Panc1 (cell line): ENCODE measurements around the gene CEP68. TPM values are rescaled to one million over a fixed set of nuclear protein-coding genes. Genes with fewer than 3 reads are reported as not detected.

ENCODE experiments used
- ATAC-seq: fragments of 200-7000 bp; cut with Tn5 transposase; 2 replicates; pipeline ENCODE4 v1.9.1; 2020; ENCODE audit warnings: mild to moderate bottlenecking, moderate library complexity
- BruUV-seq: library from RNA; stranded (reverse); fragments of 400-500 nt; replicated peaks from 2 replicates; lab custom pipeline; 2021; lab: Mats Ljungman, UMichigan
- CTCF ChIA-PET: fragments of 300-600 bp; sonication (Branson Sonifier 250); formaldehyde crosslinking; loops from one replicate; lab custom pipeline; 2022; ENCODE audit warnings: antibody characterized with exemption; lab: Charles Lee
- POLR2A ChIA-PET: fragments of 300-600 bp; sonication (Branson Sonifier 250); formaldehyde crosslinking; loops from one replicate; lab custom pipeline; 2022; ENCODE audit warnings: antibody characterized with exemption; lab: Charles Lee
- DNase-seq: peaks from one replicate; pipeline ENCODE4 v3.0.0-alpha.2; 2010; ENCODE audit warnings: low read depth, low spot score
- H3K27ac ChIP-seq: 2 replicates; pipeline ENCODE4 v1.5.1; 2011; ENCODE audit warnings: mild to moderate bottlenecking, low read length, inconsistent platforms
- H3K27me3 ChIP-seq: fragments of 200-500 bp; sonication (Bioruptor generic); 2 replicates; pipeline ENCODE4 v1.6.0; 2014; ENCODE audit warnings: low read length, inconsistent platforms; ENCODE audit not compliant: control insufficient read depth, insufficient read depth
- H3K36me3 ChIP-seq: fragments of 200-500 bp; sonication (Bioruptor generic); 2 replicates; pipeline ENCODE4 v1.5.1; 2014; ENCODE audit warnings: inconsistent platforms, mild to moderate bottlenecking, low read length, moderate library complexity; ENCODE audit not compliant: control insufficient read depth, insufficient read depth
- H3K4me1 ChIP-seq: 2 replicates; pipeline ENCODE4 v1.5.1; 2011; ENCODE audit warnings: inconsistent platforms, mild to moderate bottlenecking, low read length, moderate library complexity; ENCODE audit not compliant: control insufficient read depth, insufficient read depth
- H3K4me3 ChIP-seq, 2 experiments: 2 replicates each; pipeline ENCODE4 v1.5.1; 2011 to 2012; ENCODE audit warnings: low read depth in 2 of 2, low read length in 2 of 2, mild to moderate bottlenecking in 2 of 2, inconsistent platforms in 1 of 2, moderate library complexity in 1 of 2
- H3K9me3 ChIP-seq: fragments of 200-500 bp; sonication (Bioruptor generic); 2 replicates; pipeline ENCODE4 v1.5.1; 2014; ENCODE audit warnings: low read depth, mild to moderate bottlenecking, inconsistent platforms, low read length, moderate library complexity; ENCODE audit not compliant: control insufficient read depth, insufficient read depth
- POLR2AphosphoS5 ChIP-seq: IDR thresholded peaks from 2 replicates; pipeline ENCODE4 v1.6.1; 2012; ENCODE audit warnings: mild to moderate bottlenecking, low read depth, low read length, moderate library complexity
- SIN3A ChIP-seq: IDR thresholded peaks from 2 replicates; pipeline ENCODE4 v1.6.1; 2012; ENCODE audit warnings: low read depth, mild to moderate bottlenecking, low read length, moderate library complexity, borderline replicate concordance; ENCODE audit not compliant: insufficient read depth
- TCF7L2 ChIP-seq: IDR thresholded peaks from 2 replicates; pipeline ENCODE4 v1.6.1; 2011; ENCODE audit warnings: mild to moderate bottlenecking, low read depth, low read length, inconsistent platforms
- in situ Hi-C: cut with HindIII; loops from 2 replicates; pipeline ENCODE4 v1.10.0; 2016; ENCODE audit warnings: low sequenced_read_pairs, low pct_unique_long_range_greater_than_20kb
- intact Hi-C: fragments of 100-400 bp; cut with micrococcal nuclease; formaldehyde crosslinking; loops from one replicate; pipeline ENCODE4 v1.10.0; 2022; ENCODE audit not compliant: unreplicated experiment
- total RNA-seq: library from RNA; stranded (reverse); gene quantifications from one replicate; pipeline ENCODE4 v1.2.1, GENCODE V29; 2021; ENCODE audit not compliant: unreplicated experiment
- TF ChIP-seq, protein P1 (sequence below): fragments of 450-650 bp; IDR thresholded peaks from 2 replicates; pipeline ENCODE4 v1.5.1; 2017; ENCODE audit warnings: mild to moderate bottlenecking
- TF ChIP-seq, protein P2 (sequence below), 2 experiments: IDR thresholded peaks; 2 replicates each; pipeline ENCODE4 v1.6.1; 2011 to 2012; ENCODE audit warnings: low read depth in 2 of 2, control low read depth in 1 of 2, low read length in 1 of 2, mild to moderate bottlenecking in 1 of 2, moderate library complexity in 1 of 2; ENCODE audit not compliant: insufficient read depth in 1 of 2

The CEP68 gene
- total RNA-seq, 1 experiment from 2014 or later, result 13.3 TPM

DNA sequence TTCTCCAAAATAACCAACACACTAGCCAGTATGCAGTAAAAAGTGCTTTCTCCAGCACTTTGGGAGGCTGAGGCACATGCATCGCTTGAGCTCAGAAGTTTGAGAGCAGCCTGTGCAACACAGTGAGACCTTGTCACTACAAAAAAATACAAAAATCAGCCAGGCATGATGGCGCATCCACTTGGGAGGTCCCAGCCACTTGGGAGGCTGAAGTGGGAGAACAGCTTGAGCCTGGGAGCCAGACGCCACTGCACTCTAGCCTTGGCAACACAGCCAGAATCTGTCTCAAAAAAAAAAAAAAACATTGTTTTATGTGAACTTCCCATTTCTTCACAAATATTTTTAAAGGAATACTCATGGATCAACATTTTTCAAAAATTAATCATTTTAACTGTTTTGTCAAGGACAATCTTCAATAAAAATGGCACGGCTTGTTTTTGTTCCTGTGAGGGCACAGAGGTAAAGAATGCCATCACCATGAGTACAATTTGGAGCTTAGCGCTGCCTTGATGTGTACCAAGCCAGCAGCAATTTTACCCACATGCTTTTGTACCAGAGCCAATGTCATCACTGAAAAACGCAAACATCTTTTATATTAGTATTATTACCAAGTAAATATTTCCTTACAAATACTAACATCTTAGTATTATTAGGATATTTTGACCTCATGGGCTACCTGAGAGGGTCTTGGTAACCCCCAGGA, 46.9 kb downstream of the CEP68 start:
- POLR2A ChIA-PET, result no interaction called here
- no peak for DNase-seq

DNA sequence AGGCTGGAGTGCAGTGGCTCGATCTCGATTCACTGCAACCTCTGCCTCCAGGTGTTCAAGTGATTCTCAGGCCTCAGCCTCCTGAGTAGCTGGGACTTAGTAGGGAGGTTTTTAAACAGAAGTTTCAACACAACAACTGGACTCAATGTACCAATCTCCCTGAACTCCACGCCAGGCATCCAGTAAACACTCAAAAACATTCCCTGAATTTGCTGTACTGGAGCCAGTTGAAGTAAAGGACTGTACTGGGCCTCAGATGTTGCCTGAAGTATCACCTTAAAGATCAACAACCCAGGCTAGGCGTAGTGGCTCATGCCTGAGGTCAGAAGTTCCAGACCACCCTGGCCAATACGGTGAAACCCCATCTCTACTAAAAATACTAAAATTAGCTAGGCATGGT, 51.3 kb downstream of the CEP68 start:
- Histone ChIP-seq H3K36me3 (no peaks in the 10 kb centered on the region), H3K9me3 (no peaks in the 10 kb centered on the region), H3K27ac (no peak overlapping the region), H3K4me3 (no peak overlapping the region), H3K27me3 (no peaks in the 10 kb centered on the region), H3K4me1 (no peaks in the 10 kb centered on the region)
- CTCF ChIA-PET, result interaction anchor here (0.6 kb wide), 1 partner anchor 12 kb away, joined by 4 read pairs; no protein-coding TSS in a partner anchor
- POLR2A ChIA-PET, result interaction anchor here (0.6 kb wide), 1 partner anchor 22 kb away, joined by 7 read pairs; the partner anchor contains the start of gene RAB1A
- intact Hi-C loops (no loop called here), in situ Hi-C loops (no loop called here)
- TF ChIP-seq, protein P1, sequence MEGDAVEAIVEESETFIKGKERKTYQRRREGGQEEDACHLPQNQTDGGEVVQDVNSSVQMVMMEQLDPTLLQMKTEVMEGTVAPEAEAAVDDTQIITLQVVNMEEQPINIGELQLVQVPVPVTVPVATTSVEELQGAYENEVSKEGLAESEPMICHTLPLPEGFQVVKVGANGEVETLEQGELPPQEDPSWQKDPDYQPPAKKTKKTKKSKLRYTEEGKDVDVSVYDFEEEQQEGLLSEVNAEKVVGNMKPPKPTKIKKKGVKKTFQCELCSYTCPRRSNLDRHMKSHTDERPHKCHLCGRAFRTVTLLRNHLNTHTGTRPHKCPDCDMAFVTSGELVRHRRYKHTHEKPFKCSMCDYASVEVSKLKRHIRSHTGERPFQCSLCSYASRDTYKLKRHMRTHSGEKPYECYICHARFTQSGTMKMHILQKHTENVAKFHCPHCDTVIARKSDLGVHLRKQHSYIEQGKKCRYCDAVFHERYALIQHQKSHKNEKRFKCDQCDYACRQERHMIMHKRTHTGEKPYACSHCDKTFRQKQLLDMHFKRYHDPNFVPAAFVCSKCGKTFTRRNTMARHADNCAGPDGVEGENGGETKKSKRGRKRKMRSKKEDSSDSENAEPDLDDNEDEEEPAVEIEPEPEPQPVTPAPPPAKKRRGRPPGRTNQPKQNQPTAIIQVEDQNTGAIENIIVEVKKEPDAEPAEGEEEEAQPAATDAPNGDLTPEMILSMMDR, result no peak
- TF ChIP-seq TCF7L2 (no peak), POLR2AphosphoS5 (no peak), SIN3A (no peak)
- TF ChIP-seq, protein P2, sequence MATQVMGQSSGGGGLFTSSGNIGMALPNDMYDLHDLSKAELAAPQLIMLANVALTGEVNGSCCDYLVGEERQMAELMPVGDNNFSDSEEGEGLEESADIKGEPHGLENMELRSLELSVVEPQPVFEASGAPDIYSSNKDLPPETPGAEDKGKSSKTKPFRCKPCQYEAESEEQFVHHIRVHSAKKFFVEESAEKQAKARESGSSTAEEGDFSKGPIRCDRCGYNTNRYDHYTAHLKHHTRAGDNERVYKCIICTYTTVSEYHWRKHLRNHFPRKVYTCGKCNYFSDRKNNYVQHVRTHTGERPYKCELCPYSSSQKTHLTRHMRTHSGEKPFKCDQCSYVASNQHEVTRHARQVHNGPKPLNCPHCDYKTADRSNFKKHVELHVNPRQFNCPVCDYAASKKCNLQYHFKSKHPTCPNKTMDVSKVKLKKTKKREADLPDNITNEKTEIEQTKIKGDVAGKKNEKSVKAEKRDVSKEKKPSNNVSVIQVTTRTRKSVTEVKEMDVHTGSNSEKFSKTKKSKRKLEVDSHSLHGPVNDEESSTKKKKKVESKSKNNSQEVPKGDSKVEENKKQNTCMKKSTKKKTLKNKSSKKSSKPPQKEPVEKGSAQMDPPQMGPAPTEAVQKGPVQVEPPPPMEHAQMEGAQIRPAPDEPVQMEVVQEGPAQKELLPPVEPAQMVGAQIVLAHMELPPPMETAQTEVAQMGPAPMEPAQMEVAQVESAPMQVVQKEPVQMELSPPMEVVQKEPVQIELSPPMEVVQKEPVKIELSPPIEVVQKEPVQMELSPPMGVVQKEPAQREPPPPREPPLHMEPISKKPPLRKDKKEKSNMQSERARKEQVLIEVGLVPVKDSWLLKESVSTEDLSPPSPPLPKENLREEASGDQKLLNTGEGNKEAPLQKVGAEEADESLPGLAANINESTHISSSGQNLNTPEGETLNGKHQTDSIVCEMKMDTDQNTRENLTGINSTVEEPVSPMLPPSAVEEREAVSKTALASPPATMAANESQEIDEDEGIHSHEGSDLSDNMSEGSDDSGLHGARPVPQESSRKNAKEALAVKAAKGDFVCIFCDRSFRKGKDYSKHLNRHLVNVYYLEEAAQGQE (IDR thresholded peaks at IDR 0.05; ENCODE audit: insufficient read depth in 1 of 2, low read depth in 2 of 2, low read length in 1 of 2), result no peak
- no peak for DNase-seq
- 0 out of 2 replicates have a peak, but pooled peaks have one; percentile 26 for ATAC-seq
- no TSS peak for BruUV-seq

More for the DNA sequence above, 46.9 kb downstream of the CEP68 start:
- CTCF ChIA-PET, result no interaction called here
- no peak overlapping the region for H3K4me3 ChIP-seq
- no peaks in the 10 kb centered on the region for H3K4me1 ChIP-seq
- no peaks in the 10 kb centered on the region for H3K27me3 ChIP-seq
- ATAC-seq, result no peak
- intact Hi-C loops (no loop called here), in situ Hi-C loops (no loop called here)
- BruUV-seq, result no TSS peak
- TF ChIP-seq TCF7L2 (no peak), POLR2AphosphoS5 (no peak), SIN3A (no peak)
- TF ChIP-seq, protein P2 (IDR thresholded peaks at IDR 0.05; ENCODE audit: insufficient read depth in 1 of 2, low read depth in 2 of 2, low read length in 1 of 2), result no peak
- TF ChIP-seq, protein P1, result no peak
- H3K36me3 ChIP-seq, result peaks cover 5% of the 10 kb centered on the region; the same call in 1 of the 2 replicates
- no peak overlapping the region for H3K27ac ChIP-seq
- H3K9me3 ChIP-seq, result no peaks in the 10 kb centered on the region
